ENCODE measurements around the gene NPIPA1. TPM values are rescaled to one million over a fixed set of nuclear protein-coding genes. Genes with fewer than 3 reads are reported as not detected.

The NPIPA1 gene
- total and polyA plus RNA-seq, 2 of the 13 experiments (the other 11 are each of a cell fraction or from before 2014, with no cell fraction given): 75.9 to 183 TPM

- TF ChIP-seq GTF3A (CRISPR knock-in tag; conservative IDR thresholded peaks at IDR 0.05) (peak; percentile 89; the same call in 1 of the 2 replicates), ONECUT2 (CRISPR knock-in tag; IDR thresholded peaks at IDR 0.05) (peak; percentile 13; the same call in 1 of the 2 replicates), YEATS2 (CRISPR knock-in tag; IDR thresholded peaks at IDR 0.05; ENCODE audit: borderline replicate concordance) (peak; percentile 78; the same call in 1 of the 2 replicates), TFDP1 (CRISPR knock-in tag; IDR thresholded peaks at IDR 0.05; ENCODE audit: borderline replicate concordance) (peak; percentile 65; the same call in 1 of the 2 replicates), NAIF1 (CRISPR knock-in tag; IDR thresholded peaks at IDR 0.05; ENCODE audit: borderline replicate concordance) (0 out of 2 replicates have a peak, but pooled peaks have one; percentile 51), NR2C2 (CRISPR knock-in tag; IDR thresholded peaks at IDR 0.05; ENCODE audit: borderline replicate concordance) (peak; percentile 44; the same call in 1 of the 2 replicates), PRDM10 (CRISPR knock-in tag; IDR thresholded peaks at IDR 0.05; ENCODE audit: low read depth) (peak; percentile 98), ZNF800 (CRISPR knock-in tag; IDR thresholded peaks at IDR 0.05) (peak; percentile 28; the same call in 1 of the 2 replicates), ZZZ3 (CRISPR knock-in tag; IDR thresholded peaks at IDR 0.05; ENCODE audit: borderline replicate concordance) (peak; percentile 33; the same call in 1 of the 2 replicates), ZNF326 (CRISPR knock-in tag; IDR thresholded peaks at IDR 0.05; ENCODE audit: borderline replicate concordance) (peak; percentile 85; the same call in 1 of the 2 replicates), ZNF891 (CRISPR knock-in tag; IDR thresholded peaks at IDR 0.05) (peak; percentile 95), HDAC2 (CRISPR knock-in tag; IDR thresholded peaks at IDR 0.05) (peak; percentile 68)
- TF ChIP-seq, protein P1, sequence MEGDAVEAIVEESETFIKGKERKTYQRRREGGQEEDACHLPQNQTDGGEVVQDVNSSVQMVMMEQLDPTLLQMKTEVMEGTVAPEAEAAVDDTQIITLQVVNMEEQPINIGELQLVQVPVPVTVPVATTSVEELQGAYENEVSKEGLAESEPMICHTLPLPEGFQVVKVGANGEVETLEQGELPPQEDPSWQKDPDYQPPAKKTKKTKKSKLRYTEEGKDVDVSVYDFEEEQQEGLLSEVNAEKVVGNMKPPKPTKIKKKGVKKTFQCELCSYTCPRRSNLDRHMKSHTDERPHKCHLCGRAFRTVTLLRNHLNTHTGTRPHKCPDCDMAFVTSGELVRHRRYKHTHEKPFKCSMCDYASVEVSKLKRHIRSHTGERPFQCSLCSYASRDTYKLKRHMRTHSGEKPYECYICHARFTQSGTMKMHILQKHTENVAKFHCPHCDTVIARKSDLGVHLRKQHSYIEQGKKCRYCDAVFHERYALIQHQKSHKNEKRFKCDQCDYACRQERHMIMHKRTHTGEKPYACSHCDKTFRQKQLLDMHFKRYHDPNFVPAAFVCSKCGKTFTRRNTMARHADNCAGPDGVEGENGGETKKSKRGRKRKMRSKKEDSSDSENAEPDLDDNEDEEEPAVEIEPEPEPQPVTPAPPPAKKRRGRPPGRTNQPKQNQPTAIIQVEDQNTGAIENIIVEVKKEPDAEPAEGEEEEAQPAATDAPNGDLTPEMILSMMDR (CRISPR knock-in tag; IDR thresholded peaks at IDR 0.05): peak; percentile 34; the same call in 1 of the 2 replicates
- TF ChIP-seq, protein P2, sequence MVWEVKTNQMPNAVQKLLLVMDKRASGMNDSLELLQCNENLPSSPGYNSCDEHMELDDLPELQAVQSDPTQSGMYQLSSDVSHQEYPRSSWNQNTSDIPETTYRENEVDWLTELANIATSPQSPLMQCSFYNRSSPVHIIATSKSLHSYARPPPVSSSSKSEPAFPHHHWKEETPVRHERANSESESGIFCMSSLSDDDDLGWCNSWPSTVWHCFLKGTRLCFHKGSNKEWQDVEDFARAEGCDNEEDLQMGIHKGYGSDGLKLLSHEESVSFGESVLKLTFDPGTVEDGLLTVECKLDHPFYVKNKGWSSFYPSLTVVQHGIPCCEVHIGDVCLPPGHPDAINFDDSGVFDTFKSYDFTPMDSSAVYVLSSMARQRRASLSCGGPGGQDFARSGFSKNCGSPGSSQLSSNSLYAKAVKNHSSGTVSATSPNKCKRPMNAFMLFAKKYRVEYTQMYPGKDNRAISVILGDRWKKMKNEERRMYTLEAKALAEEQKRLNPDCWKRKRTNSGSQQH (CRISPR knock-in tag; IDR thresholded peaks at IDR 0.05; ENCODE audit: low read depth): peak; percentile 38; the same call in 1 of the 2 replicates
- TF ChIP-seq, protein P3, sequence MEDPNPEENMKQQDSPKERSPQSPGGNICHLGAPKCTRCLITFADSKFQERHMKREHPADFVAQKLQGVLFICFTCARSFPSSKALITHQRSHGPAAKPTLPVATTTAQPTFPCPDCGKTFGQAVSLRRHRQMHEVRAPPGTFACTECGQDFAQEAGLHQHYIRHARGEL (CRISPR knock-in tag; IDR thresholded peaks at IDR 0.05): peak; percentile 84; the same call in 1 of the 2 replicates
Observed at GRCh38 chr16:14974656-14975417, 37.6 kb downstream of the NPIPA1 start, which contains the start of gene PDXDC1 (continued).
